Ovary (tissue), 3 donors: ENCODE results near the gene STARD9.

Source experiments
- CTCF ChIP-seq, 3 donors: fragments of 450-650 bp in 2 of 3; fragments of 200-600 bp in 1 of 3; IDR thresholded peaks; one replicate each; pipeline versions ENCODE4 v1.5.1 to v1.8.0; 2016 to 2022; ENCODE audit warnings: antibody characterized with exemption in 3 of 3, mild to moderate bottlenecking in 1 of 3
- EP300 ChIP-seq: sonication (generic); formaldehyde crosslinking; IDR thresholded peaks from one replicate; pipeline ENCODE4 v1.6.1; 2017; ENCODE audit warnings: antibody characterized with exemption
- POLR2A ChIP-seq: fragments of 450-650 bp; IDR thresholded peaks from one replicate; pipeline ENCODE4 v1.6.1; 2017; ENCODE audit warnings: antibody characterized with exemption, mild to moderate bottlenecking, moderate library complexity
- donor health status: DM: no; HTN: no; CAD: no.

GRCh38 chr15:42741710-42742109 is 166.3 kb downstream of the STARD9 start:
- TF ChIP-seq CTCF (IDR thresholded peaks at IDR 0.05) (no peak), EP300 (no peak), POLR2A (no peak)
